IPS DF 6.9 (cell line): Measurements from ENCODE around the gene MATK.
"Not testable (repeated sequence)": the region's sequence is repeated elsewhere in the genome, so short reads cannot be mapped to it uniquely, and the experiment has no call there.

ENCODE experiments used
- DNase-seq: peaks from one replicate; pipeline ENCODE4 v3.0.0-alpha.2; 2013; ENCODE audit warnings: low read depth, low spot score
- H3K27ac ChIP-seq: one replicate; pipeline ENCODE4 v1.5.1; 2013; ENCODE audit warnings: low read length, control low read depth
- H3K27me3 ChIP-seq: 2 replicates; pipeline ENCODE4 v1.6.1; 2013; ENCODE audit warnings: mild to moderate bottlenecking, low read length; ENCODE audit not compliant: control insufficient read depth, insufficient read depth
- H3K36me3 ChIP-seq: 2 replicates; pipeline ENCODE4 v1.6.1; 2013; ENCODE audit warnings: low read length; ENCODE audit not compliant: control insufficient read depth, insufficient read depth
- H3K4me1 ChIP-seq: 2 replicates; pipeline ENCODE4 v1.6.1; 2013; ENCODE audit warnings: low read length; ENCODE audit not compliant: control insufficient read depth, insufficient read depth
- H3K4me3 ChIP-seq: 2 replicates; pipeline ENCODE4 v1.5.1; 2013; ENCODE audit warnings: mild to moderate bottlenecking, low read length
- H3K9me3 ChIP-seq: 2 replicates; pipeline ENCODE4 v1.6.1; 2013; ENCODE audit warnings: low read length, inconsistent platforms; ENCODE audit not compliant: control insufficient read depth, insufficient read depth
- WGBS: extraction: QIAGEN DNeasy Blood & Tissue Kit; methylation state at CpG from one replicate; pipeline ENCODE4 v1.1.7; 2013; ENCODE audit warnings: mixed read lengths, missing lambda C conversion rate; ENCODE audit not compliant: insufficient read length, insufficient coverage; 5-methylcytosine and 5-hydroxymethylcytosine counted together

MATK gene

DNA sequence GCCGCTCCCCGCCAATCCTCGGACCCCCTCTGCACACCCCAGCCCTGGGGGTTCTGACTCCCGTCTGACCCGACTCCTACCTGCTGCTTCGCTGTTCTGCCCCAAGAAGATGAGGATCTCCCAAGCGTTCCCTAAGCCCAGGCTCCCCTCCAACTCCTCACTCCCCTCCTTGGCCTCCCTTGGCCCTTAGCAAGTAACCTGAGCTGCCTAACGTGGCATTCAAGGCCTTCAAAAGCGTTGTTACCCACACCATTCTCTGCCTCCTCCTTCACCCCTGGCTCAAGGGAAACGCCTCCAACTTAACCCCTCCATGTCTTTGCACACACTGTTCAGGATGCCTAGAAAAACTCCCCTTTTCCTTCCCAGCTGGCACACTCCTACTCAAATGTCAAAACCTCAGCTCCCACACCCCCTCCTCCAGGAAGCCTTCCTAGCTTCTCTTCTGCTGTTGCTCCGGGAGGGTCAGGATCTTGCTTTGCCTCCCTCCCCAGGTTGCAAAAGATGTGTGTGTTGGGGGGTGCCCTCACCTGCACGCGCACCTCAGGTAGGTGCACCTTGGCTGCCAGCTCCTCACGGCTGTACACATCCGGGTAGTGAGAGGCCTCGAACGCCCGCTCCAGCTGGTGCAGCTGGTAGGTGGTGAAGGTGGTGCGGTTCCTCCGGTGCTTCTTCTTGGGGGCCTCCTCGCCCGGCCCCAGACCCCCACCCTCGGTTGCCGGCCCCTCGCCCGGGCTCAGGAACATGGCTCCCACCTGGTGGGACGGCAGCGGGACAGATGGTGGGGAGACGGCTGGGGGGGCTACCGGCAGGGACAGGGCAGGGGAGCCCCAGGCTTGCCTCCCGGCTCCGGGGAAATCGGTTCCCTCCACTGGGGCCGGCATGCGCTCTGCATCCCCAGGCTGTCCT lies 14.9 kb downstream of the MATK start:
- Histone ChIP-seq H3K27ac (no peak overlapping the region), H3K4me3 (no peak overlapping the region), H3K9me3 (no peaks in the 10 kb centered on the region), H3K27me3 (no peaks in the 10 kb centered on the region), H3K4me1 (peaks cover 8% of the 10 kb centered on the region; the same call in 1 of the 2 replicates), H3K36me3 (peaks cover 10% of the 10 kb centered on the region; the same call in 1 of the 2 replicates)
- no peak for DNase-seq
- no CpG with 5 or more reads among the region's 35 CpGs for WGBS

- H3K27ac ChIP-seq, result no peak overlapping the region
- DNase-seq, result no peak
- peaks cover 8% of the 10 kb centered on the region; the same call in 1 of the 2 replicates for H3K4me1 ChIP-seq
These were observed 15.8 kb downstream of the MATK start for GRCh38 chr19:3770136-3770999.

GRCh38 chr19:3769494-3769893 lies 16.7 kb downstream of the MATK start:
- peaks cover 8% of the 10 kb centered on the region; the same call in 1 of the 2 replicates for H3K4me1 ChIP-seq
- no peak for DNase-seq
- no CpG with 5 or more reads among the region's 17 CpGs for WGBS

More at GRCh38 chr19:3770136-3770999, 15.8 kb downstream of the MATK start:
- Histone ChIP-seq H3K9me3 (no peaks in the 10 kb centered on the region), H3K36me3 (peaks cover 10% of the 10 kb centered on the region; the same call in 1 of the 2 replicates), H3K4me3 (no peak overlapping the region), H3K27me3 (no peaks in the 10 kb centered on the region)
- WGBS, result no CpG with 5 or more reads among the region's 53 CpGs

GRCh38 chr19:3768748-3769099 lies 17.5 kb downstream of the MATK start:
- no CpG with 5 or more reads among the region's 7 CpGs for WGBS
- H3K36me3 ChIP-seq, result peaks cover 13% of the 10 kb centered on the region
- no peak overlapping the region for H3K27ac ChIP-seq

More at GRCh38 chr19:3769494-3769893, 16.7 kb downstream of the MATK start:
- Histone ChIP-seq H3K36me3 (peaks cover 13% of the 10 kb centered on the region), H3K4me3 (no peak overlapping the region), H3K27ac (no peak overlapping the region), H3K9me3 (no peaks in the 10 kb centered on the region), H3K27me3 (no peaks in the 10 kb centered on the region)

GRCh38 chr19:3768015-3768747 lies 18.0 kb downstream of the MATK start:
- Histone ChIP-seq H3K36me3 (peaks cover 13% of the 10 kb centered on the region), H3K27ac (no peak overlapping the region), H3K4me1 (peaks cover 8% of the 10 kb centered on the region; the same call in 1 of the 2 replicates), H3K9me3 (no peaks in the 10 kb centered on the region), H3K27me3 (no peaks in the 10 kb centered on the region), H3K4me3 (no peak overlapping the region)
- DNase-seq, result no peak
- WGBS, result no CpG with 5 or more reads among the region's 25 CpGs

More at GRCh38 chr19:3768748-3769099, 17.5 kb downstream of the MATK start:
- Histone ChIP-seq H3K4me1 (peaks cover 8% of the 10 kb centered on the region; the same call in 1 of the 2 replicates), H3K27me3 (no peaks in the 10 kb centered on the region), H3K4me3 (no peak overlapping the region), H3K9me3 (no peaks in the 10 kb centered on the region)
- DNase-seq, result no peak

GRCh38 chr19:3767050-3767449 lies 19.1 kb downstream of the MATK start:
- WGBS, result no CpG with 5 or more reads among the region's 23 CpGs
- H3K27ac ChIP-seq, result no peak overlapping the region

GRCh38 chr19:3766520-3766919 lies 19.7 kb downstream of the MATK start:
- no peak overlapping the region for H3K4me3 ChIP-seq
- H3K27ac ChIP-seq, result no peak overlapping the region
- peaks cover 13% of the 10 kb centered on the region for H3K36me3 ChIP-seq
- WGBS, result no CpG with 5 or more reads among the region's 7 CpGs
- no peaks in the 10 kb centered on the region for H3K27me3 ChIP-seq
- DNase-seq, result no peak
- peaks cover 5% of the 10 kb centered on the region; the same call in 1 of the 2 replicates for H3K4me1 ChIP-seq
- no peaks in the 10 kb centered on the region for H3K9me3 ChIP-seq

More at GRCh38 chr19:3767050-3767449, 19.1 kb downstream of the MATK start:
- Histone ChIP-seq H3K4me1 (peaks cover 8% of the 10 kb centered on the region; the same call in 1 of the 2 replicates), H3K36me3 (peaks cover 13% of the 10 kb centered on the region), H3K9me3 (no peaks in the 10 kb centered on the region), H3K27me3 (no peaks in the 10 kb centered on the region), H3K4me3 (no peak overlapping the region)
- no peak for DNase-seq

DNA sequence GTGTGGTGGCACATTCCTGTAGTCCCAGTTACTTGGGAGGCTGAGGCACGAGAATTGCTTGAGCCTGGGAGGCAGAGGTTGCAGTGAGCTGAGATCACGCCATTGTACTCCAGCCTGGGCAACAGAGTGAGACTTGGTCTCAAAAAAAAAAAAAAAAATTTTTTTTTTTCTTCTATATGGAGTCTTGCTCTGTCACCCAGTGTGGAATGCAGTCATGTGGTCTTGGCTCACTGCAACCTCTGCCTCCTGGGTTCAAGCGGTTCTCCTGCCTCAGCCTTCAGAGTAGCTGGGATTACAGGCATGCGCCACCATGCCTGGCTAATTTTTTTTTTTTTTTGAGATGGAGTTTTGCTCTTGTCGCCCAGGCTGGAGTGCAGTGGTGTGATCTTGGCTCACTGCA lies 20.4 kb downstream of the MATK start:
- not testable (repeated sequence) for H3K27ac ChIP-seq, DNase-seq, H3K9me3 ChIP-seq, H3K27me3 ChIP-seq, H3K4me1 ChIP-seq, H3K4me3 ChIP-seq
- no CpG with 5 or more reads among the region's 5 CpGs for WGBS
- H3K36me3 ChIP-seq, result peaks cover 13% of the 10 kb centered on the region

- H3K27ac ChIP-seq, result no peak overlapping the region
- H3K27me3 ChIP-seq, result no peaks in the 10 kb centered on the region
- H3K4me1 ChIP-seq, result no peaks in the 10 kb centered on the region
- H3K9me3 ChIP-seq, result no peaks in the 10 kb centered on the region
- peaks cover 10% of the 10 kb centered on the region for H3K36me3 ChIP-seq
- no CpG with 5 or more reads among the region's 12 CpGs for WGBS
- no peak for DNase-seq
- H3K4me3 ChIP-seq, result no peak overlapping the region
These were observed 21.1 kb downstream of the MATK start for GRCh38 chr19:3765121-3765520.
